ENCODE data around the gene PGD.
"Not testable (repeated sequence)": the region's sequence is repeated elsewhere in the genome, so short reads cannot be mapped to it uniquely, and the experiment has no call there.

The PGD gene

DNA sequence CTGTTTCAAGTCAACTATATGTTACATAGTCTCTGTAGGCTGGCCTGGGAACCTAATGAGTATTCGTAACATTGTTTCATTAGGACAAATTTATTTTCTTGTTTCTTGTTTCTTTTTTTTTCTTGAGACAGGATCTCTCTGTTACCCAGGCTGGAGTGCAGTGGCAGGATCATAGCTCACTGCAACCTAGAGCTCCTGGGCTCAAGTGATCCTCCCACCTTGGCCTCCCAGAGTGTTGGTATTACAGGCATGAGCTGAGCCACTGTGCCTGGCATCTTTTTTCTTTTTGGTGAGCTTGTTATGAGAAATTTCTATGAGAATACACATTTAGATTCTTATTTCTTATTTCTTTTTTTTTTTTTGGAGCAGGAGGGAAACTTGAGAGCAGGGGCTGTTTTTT is 38.2 kb downstream of the PGD start:
- DNase-seq (ENCODE audit: low read depth): no peak

DNA sequence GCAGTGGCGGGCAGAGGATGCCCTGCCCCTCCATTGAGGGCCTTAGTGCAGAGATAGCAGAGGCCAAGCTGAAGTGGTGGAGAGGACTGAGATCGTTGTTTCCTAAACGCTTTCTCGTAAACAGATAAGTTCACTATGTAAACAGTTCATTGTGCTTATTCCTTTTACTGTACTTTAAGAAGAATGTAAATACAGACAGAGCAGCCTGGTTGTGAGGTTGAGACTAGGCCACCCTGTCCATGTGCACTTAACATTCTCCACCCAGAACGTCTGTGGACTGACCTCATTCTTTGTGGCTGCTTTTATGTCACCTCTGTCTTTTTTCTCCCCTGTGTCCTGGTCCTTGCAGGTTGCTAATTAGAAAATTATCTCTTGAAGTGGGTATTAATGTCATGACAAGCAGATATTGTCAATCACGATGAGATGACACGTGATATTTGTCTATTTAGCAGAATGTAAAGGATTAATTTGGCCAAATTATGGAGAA is 39.9 kb downstream of the PGD start:
- no peak for DNase-seq (ENCODE audit: low read depth)

- DNase-seq (ENCODE audit: low read depth): no peak
Observed at GRCh38 chr1:10440305-10440704, 41.4 kb downstream of the PGD start.

GRCh38 chr1:10440794-10441193 is 41.9 kb downstream of the PGD start:
- no peak for DNase-seq (ENCODE audit: low read depth)

DNA sequence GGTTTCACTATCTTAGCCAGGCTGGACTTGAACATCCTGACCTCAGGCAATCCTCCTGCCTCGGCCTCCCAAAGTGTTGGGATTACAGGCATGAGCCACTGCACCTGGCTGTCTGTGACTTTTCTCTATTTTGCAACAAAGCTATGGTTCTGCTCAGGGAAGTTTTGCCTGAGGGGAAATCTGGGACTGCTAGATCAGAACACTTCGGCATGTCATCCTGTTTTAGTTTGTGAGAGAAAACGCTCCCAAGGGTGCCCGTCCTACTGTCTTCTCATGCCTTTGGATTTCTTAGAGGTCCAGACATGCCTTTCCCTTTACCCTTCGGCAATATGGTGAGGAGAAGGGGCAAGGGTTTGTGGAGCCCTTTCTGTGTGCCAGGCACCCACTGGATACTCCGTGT is 45.4 kb downstream of the PGD start:
- DNase-seq (ENCODE audit: low read depth): no peak

GRCh38 chr1:10444795-10445397 is 46.0 kb downstream of the PGD start:
- DNase-seq (ENCODE audit: low read depth): no peak

DNA sequence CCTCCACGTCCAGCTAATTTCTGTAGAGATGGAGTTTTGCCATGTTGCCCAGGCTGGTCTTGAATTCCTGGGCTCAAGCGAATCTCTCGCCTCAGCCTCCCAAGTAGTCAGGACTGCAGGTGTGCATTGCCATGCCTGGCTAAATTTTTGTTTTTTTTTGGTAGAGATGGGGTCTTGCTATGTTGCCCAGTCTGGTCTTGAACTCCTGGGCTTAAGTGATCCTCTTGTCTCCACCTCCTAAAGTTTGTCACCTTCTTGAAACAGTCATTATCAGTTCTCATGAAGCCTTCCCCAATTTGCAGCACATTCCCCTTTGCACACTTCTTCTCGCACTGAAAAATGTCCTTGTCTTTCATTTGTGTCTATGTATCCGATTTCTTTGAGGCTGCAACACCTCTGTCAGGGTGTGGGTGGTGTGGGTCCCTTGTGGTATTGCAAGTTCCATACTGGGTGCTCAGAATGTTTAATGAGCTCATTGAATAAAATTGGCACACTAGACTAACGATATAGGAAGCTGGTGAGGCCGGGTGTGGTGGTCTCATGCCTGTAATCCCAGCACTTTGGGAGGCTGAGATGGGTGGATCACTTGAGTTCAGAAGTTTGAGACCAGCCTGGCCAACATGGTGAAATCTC is 48.0 kb downstream of the PGD start:
- no peak for DNase-seq (ENCODE audit: low read depth)

- no peak for DNase-seq (ENCODE audit: low read depth)
Observed at GRCh38 chr1:10449751-10450150, 50.9 kb downstream of the PGD start, which contains the start of gene CORT. Gene CORT (plus strand): TSS chr1:10450031. CDS start chr1:10450224, 193 bp downstream.

GRCh38 chr1:10450156-10450814 is 51.4 kb downstream of the PGD start:
- no peak for DNase-seq (ENCODE audit: low read depth)

DNA sequence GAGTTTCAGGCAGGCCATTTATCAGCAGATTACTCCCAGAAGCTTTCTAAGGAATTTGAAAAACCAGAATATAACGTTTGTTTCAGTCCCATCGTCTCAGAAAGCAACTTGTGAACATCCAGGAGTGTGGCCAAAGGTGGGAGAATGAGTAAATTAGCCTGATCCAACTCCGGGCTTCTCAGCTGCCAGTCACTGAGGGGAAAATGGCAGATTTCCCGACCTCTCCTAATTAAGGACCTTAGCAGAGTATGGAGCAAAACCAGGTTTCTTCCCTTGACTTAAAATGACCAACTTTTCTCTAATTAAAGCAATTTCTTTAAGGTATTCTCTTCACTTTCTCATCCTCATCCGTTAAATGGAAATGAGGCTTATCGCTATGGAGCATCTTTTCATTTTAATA is 52.0 kb downstream of the PGD start:
- DNase-seq (ENCODE audit: low read depth): no peak

DNA sequence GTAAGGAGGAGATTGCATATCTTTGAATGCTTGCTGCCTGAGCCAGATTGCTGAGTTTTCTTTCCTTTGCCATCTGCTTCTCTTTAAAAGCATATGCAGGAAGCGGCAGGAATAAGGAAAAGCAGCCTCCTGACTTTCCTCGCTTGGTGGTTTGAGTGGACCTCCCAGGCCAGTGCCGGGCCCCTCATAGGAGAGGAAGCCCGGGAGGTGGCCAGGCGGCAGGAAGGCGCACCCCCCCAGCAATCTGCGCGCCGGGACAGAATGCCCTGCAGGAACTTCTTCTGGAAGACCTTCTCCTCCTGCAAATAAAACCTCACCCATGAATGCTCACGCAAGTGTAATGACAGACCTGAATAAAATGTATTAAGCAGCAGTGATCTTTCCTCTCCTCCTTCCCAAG is 52.4 kb downstream of the PGD start:
- DNase-seq (ENCODE audit: low read depth): no peak

- DNase-seq (ENCODE audit: low read depth): no peak
Observed at GRCh38 chr1:10456048-10456447, 57.2 kb downstream of the PGD start.

DNA sequence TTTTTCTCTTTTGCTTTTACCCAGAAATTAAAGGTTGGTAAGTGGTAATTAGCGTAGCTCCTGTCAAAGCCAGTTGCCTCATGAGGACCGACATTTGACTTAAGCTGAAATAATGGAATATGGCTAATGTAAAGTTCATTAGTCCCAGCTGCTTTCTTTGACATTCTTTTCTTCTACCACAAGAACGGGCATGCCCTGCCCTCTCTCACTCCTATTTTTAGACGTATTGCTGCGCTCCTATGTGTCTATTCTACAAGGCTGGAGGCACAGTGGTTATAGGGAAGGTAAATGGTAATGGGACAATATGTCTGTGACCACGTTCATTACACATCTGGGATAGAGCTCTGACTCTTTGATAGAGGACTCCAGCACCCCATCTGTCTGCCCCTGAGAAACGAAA is 57.8 kb downstream of the PGD start:
- no peak for DNase-seq (ENCODE audit: low read depth)

DNA sequence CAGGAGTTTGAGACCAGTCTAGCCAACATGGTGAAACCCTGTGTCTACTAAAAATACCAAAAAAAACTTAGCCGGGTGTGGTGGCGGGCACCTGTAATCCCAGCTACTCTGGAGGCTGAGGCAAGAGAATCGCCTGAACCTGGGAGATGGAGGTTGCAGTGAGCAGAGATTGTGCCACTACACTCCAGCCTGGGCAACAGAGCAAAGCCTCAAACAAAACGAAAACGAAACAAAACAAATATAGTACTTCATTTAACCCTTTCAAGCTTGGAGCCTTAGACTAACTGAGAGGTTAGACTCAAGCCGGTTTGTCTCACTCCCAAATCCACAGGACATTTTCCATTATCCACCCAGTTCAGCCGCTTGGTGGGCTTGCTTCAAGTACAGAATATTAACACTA is 58.6 kb downstream of the PGD start:
- DNase-seq (ENCODE audit: low read depth): not testable (repeated sequence)

DNA sequence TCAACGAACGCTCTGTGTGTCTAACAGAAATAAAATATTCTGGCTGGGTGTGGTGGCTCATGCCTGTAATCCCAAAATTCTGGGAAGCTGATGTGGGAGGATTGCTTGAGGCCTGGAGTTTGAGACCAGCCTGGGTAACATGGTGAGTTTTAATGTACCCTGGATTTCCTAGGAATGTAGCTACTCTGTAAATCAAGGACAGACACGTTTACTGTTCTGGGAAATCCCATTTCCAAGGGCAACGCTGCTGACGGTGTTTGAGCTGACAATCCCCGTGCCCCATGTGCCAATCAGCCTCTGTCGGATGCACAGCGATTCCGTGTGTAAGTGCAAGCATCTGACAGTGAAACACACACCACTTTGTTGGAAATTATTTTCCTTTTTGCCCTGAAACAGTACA is 59.0 kb downstream of the PGD start:
- DNase-seq (ENCODE audit: low read depth): no peak

DNA sequence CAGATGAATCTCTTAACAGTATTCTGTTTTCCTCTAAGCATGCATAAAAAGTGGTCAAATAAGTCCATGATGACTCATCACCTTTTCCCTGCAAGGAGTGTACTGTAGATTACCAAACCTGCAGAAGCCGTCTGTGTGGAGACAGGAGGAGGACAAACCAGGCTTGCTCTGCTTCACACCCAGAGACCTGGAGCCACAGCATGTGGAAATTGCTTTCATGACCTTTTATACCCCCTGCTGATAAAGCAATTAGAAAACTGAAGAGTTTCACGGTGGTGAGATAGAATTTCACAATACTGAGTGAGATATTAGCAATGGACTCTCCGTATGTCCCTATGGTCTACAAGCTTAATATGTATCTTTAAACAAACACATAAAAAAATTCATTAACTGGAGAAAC is 60.3 kb downstream of the PGD start:
- DNase-seq (ENCODE audit: low read depth): no peak

GRCh38 chr1:10467078-10467477 is 68.2 kb downstream of the PGD start:
- DNase-seq (ENCODE audit: low read depth): no peak

DNA sequence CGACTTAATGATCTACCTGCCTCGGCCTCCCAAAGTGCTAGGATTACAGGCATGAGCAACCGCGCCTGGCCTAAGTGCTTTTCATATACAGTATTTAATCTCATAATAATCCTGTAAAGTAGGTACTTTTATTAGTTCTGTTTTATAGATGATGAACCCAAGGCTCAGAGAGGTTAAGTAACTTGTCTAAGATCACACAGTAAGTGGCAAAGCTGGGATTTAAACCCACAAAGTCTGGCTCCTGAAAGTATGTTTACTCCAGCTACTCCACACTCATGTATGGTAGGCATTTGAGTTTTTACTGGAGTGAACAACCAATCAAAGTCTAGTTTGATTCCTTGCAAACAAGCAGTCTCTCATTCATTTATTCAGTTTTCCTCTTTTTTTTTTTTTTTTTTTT is 71.2 kb downstream of the PGD start:
- no peak for DNase-seq (ENCODE audit: low read depth)

Measured in CMK (cell line).